GM23338 (cell line): ENCODE data around the gene CPNE8. TPM values are rescaled to one million over a fixed set of nuclear protein-coding genes. Genes with fewer than 3 reads are reported as not detected.

Source experiments
- ATAC-seq: fragments of 200-7000 bp; cut with Tn5 transposase; 3 replicates; pipeline ENCODE4 v1.9.1; 2020
- DNase-seq: peaks from one replicate; pipeline ENCODE4 v3.0.0-alpha.2; 2015; ENCODE audit warnings: low spot score
- H2AFZ ChIP-seq: fragments of 200-600 bp; sonication (generic); 2 replicates; pipeline ENCODE4 v1.8.0; 2016; ENCODE audit warnings: antibody characterized with exemption, mild to moderate bottlenecking, moderate library complexity
- H3F3A ChIP-seq: fragments of 200-600 bp; sonication (generic); replicated peaks from 2 replicates; pipeline ENCODE4 v1.8.0; 2017; ENCODE audit warnings: antibody characterized with exemption, mixed run types, low read depth
- H3K27ac ChIP-seq: fragments of 200-600 bp; sonication (generic); 2 replicates; pipeline ENCODE4 v1.6.1; 2016; ENCODE audit warnings: low read depth
- H3K27me3 ChIP-seq: fragments of 200-600 bp; sonication (generic); 2 replicates; pipeline ENCODE4 v1.8.0; 2016; ENCODE audit warnings: mild to moderate bottlenecking, mixed run types, moderate library complexity; ENCODE audit not compliant: insufficient read depth
- H3K36me3 ChIP-seq: fragments of 200-600 bp; sonication (generic); 2 replicates; pipeline ENCODE4 v1.8.0; 2016; ENCODE audit warnings: mild to moderate bottlenecking; ENCODE audit not compliant: insufficient read depth
- H3K4me1 ChIP-seq: fragments of 200-600 bp; sonication (generic); 2 replicates; pipeline ENCODE4 v1.8.0; 2016; ENCODE audit warnings: mild to moderate bottlenecking, moderate library complexity; ENCODE audit not compliant: insufficient read depth
- H3K4me2 ChIP-seq: fragments of 200-600 bp; sonication (generic); 2 replicates; pipeline ENCODE4 v1.7.1; 2017; ENCODE audit warnings: mixed run types
- H3K4me3 ChIP-seq: fragments of 200-600 bp; sonication (generic); 2 replicates; pipeline ENCODE4 v1.6.1; 2016; ENCODE audit warnings: mixed run types
- H3K79me2 ChIP-seq: fragments of 200-600 bp; sonication (generic); replicated peaks from 2 replicates; pipeline ENCODE4 v1.8.0; 2017; ENCODE audit warnings: mild to moderate bottlenecking; ENCODE audit not compliant: insufficient read depth
- H3K9me2 ChIP-seq: fragments of 200-600 bp; sonication (generic); 2 replicates; pipeline ENCODE4 v1.8.0; 2017; ENCODE audit not compliant: insufficient read depth
- H4K20me1 ChIP-seq: fragments of 200-600 bp; sonication (generic); replicated peaks from 2 replicates; pipeline ENCODE4 v1.8.0; 2017; ENCODE audit warnings: mild to moderate bottlenecking; ENCODE audit not compliant: insufficient read depth
- H3K27ac Mint-ChIP-seq: 2 replicates; pipeline ENCODE4 v1.8.0; 2020; ENCODE audit warnings: inconsistent platforms, mild to moderate bottlenecking, moderate library complexity, mixed read lengths
- H3K27me3 Mint-ChIP-seq: 3 replicates; pipeline ENCODE4 v1.8.0; 2022; ENCODE audit warnings: low read depth, mild to moderate bottlenecking, moderate library complexity, mixed read lengths, inconsistent platforms; ENCODE audit not compliant: insufficient read depth, poor library complexity
- H3K36me3 Mint-ChIP-seq: 3 replicates; pipeline ENCODE4 v1.8.0; 2021; ENCODE audit warnings: low read depth, mild to moderate bottlenecking, inconsistent platforms, moderate library complexity, mixed read lengths
- H3K4me1 Mint-ChIP-seq: 3 replicates; pipeline ENCODE4 v1.8.0; 2020; ENCODE audit warnings: mild to moderate bottlenecking, inconsistent platforms, mixed read lengths
- H3K4me3 Mint-ChIP-seq: 3 replicates; pipeline ENCODE4 v1.8.0; 2021; ENCODE audit warnings: moderate library complexity, mild to moderate bottlenecking, inconsistent platforms, mixed read lengths
- H3K9me3 Mint-ChIP-seq: 3 replicates; pipeline ENCODE4 v1.8.0; 2020; ENCODE audit warnings: moderate library complexity, mild to moderate bottlenecking, inconsistent platforms, mixed read lengths
- CREB1 ChIP-seq: fragments of 250-450 bp; sonication (Bioruptor Pico); IDR thresholded peaks from 2 replicates; pipeline ENCODE4 v1.5.0; 2020; ENCODE audit warnings: low read depth, mild to moderate bottlenecking, moderate library complexity
- EZH2 ChIP-seq: fragments of 200-600 bp; sonication (generic); IDR thresholded peaks from one replicate; pipeline ENCODE4 v1.8.0; 2017; ENCODE audit warnings: antibody characterized with exemption, mild to moderate bottlenecking, low read depth; ENCODE audit not compliant: unreplicated experiment
- EZH2phosphoT487 ChIP-seq: fragments of 200-600 bp; sonication (generic); IDR thresholded peaks from one replicate; pipeline ENCODE4 v1.8.1; 2018; ENCODE audit warnings: antibody characterized with exemption; ENCODE audit not compliant: unreplicated experiment
- JUNB ChIP-seq: IDR thresholded peaks from one replicate; pipeline ENCODE4 v1.6.1; 2016; ENCODE audit warnings: antibody characterized with exemption; ENCODE audit not compliant: unreplicated experiment
- NANOG ChIP-seq: IDR thresholded peaks from 2 replicates; pipeline ENCODE4 v1.6.1; 2016; ENCODE audit warnings: antibody characterized with exemption, borderline replicate concordance
- POLR2AphosphoS5 ChIP-seq: IDR thresholded peaks from 2 replicates; pipeline ENCODE4 v1.6.1; 2016; ENCODE audit warnings: antibody characterized with exemption, low read depth
- STAT1 ChIP-seq: IDR thresholded peaks from one replicate; pipeline ENCODE4 v1.6.1; 2016; ENCODE audit warnings: antibody characterized with exemption; ENCODE audit not compliant: unreplicated experiment
- ZNF114 ChIP-seq: fragments of 250-450 bp; sonication (Bioruptor Pico); IDR thresholded peaks from 2 replicates; pipeline ENCODE4 v1.5.0; 2020; ENCODE audit warnings: mild to moderate bottlenecking, moderate library complexity
- ZNF331 ChIP-seq: fragments of 250-450 bp; sonication (Bioruptor Pico); IDR thresholded peaks from 2 replicates; pipeline ENCODE4 v1.5.0; 2020; ENCODE audit warnings: low read depth, mild to moderate bottlenecking, moderate library complexity
- polyA plus RNA-seq: library from polyadenylated mRNA; unstranded; fragments of >200 nt; fragmentation: Nextera tagmentation; extraction: Ambion mirVana; gene quantifications from 2 replicates; pipeline ENCODE4 v1.2.1, GENCODE V29; 2016
- total RNA-seq: library from RNA; depleted of rRNA; stranded (reverse); fragments of >200 nt; shearing (Covaris generic); gene quantifications from 2 replicates; pipeline ENCODE4 v1.2.3, GENCODE V29; 2014
- TF ChIP-seq, protein P1 (sequence below): IDR thresholded peaks from 2 replicates; pipeline ENCODE4 v1.6.1; 2016; ENCODE audit warnings: antibody characterized with exemption
- TF ChIP-seq, protein P2 (sequence below), 2 experiments: fragments of 200-600 bp in 1 of 2; sonication (generic) in 1 of 2; conservative IDR thresholded peaks; 2 replicates each; pipeline versions ENCODE4 v1.5.1 to v1.6.1; 2016 to 2017; ENCODE audit warnings: antibody characterized with exemption in 2 of 2, low read depth in 2 of 2, mild to moderate bottlenecking in 2 of 2, moderate library complexity in 1 of 2
- TF ChIP-seq, protein P3 (sequence below): fragments of 250-450 bp; sonication (Bioruptor Pico); IDR thresholded peaks from 2 replicates; pipeline ENCODE4 v1.5.0; 2020; ENCODE audit warnings: mild to moderate bottlenecking, moderate library complexity

Gene CPNE8
- total and polyA plus RNA-seq, 2 experiments from 2014 or later = 8.7 to 10.1 TPM

DNA sequence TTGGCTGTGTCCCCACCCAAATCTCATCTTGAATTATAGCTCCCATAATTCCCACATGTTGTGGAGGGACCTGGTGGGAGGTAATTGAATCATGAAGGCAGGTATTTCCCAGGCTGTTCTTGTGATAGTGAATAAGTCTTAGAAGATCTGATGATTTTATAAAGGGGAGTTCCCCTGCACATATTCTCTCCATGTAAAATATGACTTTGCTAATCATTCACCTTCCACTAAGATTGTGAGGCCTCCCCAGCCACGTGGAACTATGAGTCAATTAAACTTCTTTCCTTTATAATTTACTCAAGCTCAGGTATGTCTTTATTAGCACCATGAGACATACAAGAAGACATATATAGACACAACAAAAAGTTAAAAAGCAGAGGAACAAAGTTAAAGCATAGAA, 120.0 kb downstream of the CPNE8 start (continued):
- TF ChIP-seq CREB1 (CRISPR knock-in tag) (no peak), JUNB (no peak), ZNF331 (no peak), NANOG (no peak), ZNF114 (no peak)
- TF ChIP-seq, protein P1, sequence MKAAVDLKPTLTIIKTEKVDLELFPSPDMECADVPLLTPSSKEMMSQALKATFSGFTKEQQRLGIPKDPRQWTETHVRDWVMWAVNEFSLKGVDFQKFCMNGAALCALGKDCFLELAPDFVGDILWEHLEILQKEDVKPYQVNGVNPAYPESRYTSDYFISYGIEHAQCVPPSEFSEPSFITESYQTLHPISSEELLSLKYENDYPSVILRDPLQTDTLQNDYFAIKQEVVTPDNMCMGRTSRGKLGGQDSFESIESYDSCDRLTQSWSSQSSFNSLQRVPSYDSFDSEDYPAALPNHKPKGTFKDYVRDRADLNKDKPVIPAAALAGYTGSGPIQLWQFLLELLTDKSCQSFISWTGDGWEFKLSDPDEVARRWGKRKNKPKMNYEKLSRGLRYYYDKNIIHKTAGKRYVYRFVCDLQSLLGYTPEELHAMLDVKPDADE = no peak

DNA sequence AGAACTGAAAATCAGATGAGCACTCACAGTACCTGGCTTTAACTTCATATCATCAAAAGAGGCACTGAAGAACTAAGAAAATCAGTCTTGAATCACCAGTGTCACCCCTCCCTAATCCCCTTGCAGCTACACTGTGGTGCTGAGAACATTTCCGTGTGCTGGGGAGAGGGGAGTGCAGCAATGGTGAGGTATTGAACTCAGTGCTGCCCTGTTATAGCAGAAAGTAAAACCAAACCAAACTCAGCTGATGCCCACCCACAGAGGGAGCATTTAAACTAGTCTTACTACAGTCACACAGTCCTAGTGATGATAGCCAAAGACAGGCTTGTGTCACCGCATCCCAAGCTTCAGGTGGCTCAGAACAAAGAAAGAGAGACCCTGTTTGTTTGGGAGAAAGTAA, 122.1 kb downstream of the CPNE8 start:
- Mint-ChIP-seq H3K27ac (no peak overlapping the region), H3K36me3 (peaks cover 15% of the 10 kb centered on the region; the same call in 2 of the 3 replicates), H3K4me1 (0 out of 3 replicates have a peak, but pooled peaks cover 7% of the 10 kb centered on the region), H3K4me3 (no peak overlapping the region), H3K27me3 (no peaks in the 10 kb centered on the region), H3K9me3 (peaks cover 18% of the 10 kb centered on the region)
- H3K9me2 ChIP-seq = no peaks in the 10 kb centered on the region
- no peaks in the 10 kb centered on the region for H3K27me3 ChIP-seq
- H3K4me2 ChIP-seq = no peak overlapping the region
- DNase-seq (no peak), ATAC-seq (no peak)
- H2AFZ ChIP-seq = no peak overlapping the region
- H3K4me3 ChIP-seq = no peak overlapping the region
- H3K4me1 ChIP-seq = no peaks in the 10 kb centered on the region
- no peaks in the 10 kb centered on the region for H3K36me3 ChIP-seq
- no peaks in the 10 kb centered on the region for H3F3A ChIP-seq
- H3K79me2 ChIP-seq = no peaks in the 10 kb centered on the region
- H4K20me1 ChIP-seq = no peaks in the 10 kb centered on the region
- H3K27ac ChIP-seq = no peak overlapping the region
- TF ChIP-seq CREB1 (CRISPR knock-in tag) (no peak), POLR2AphosphoS5 (no peak), EZH2phosphoT487 (no peak), JUNB (no peak), EZH2 (no peak), ZNF114 (no peak), ZNF331 (no peak), STAT1 (no peak), NANOG (no peak)
- TF ChIP-seq, protein P2, sequence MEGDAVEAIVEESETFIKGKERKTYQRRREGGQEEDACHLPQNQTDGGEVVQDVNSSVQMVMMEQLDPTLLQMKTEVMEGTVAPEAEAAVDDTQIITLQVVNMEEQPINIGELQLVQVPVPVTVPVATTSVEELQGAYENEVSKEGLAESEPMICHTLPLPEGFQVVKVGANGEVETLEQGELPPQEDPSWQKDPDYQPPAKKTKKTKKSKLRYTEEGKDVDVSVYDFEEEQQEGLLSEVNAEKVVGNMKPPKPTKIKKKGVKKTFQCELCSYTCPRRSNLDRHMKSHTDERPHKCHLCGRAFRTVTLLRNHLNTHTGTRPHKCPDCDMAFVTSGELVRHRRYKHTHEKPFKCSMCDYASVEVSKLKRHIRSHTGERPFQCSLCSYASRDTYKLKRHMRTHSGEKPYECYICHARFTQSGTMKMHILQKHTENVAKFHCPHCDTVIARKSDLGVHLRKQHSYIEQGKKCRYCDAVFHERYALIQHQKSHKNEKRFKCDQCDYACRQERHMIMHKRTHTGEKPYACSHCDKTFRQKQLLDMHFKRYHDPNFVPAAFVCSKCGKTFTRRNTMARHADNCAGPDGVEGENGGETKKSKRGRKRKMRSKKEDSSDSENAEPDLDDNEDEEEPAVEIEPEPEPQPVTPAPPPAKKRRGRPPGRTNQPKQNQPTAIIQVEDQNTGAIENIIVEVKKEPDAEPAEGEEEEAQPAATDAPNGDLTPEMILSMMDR (conservative IDR thresholded peaks at IDR 0.05; ENCODE audit: low read depth in 2 of 2) = no peak
- TF ChIP-seq, protein P3, sequence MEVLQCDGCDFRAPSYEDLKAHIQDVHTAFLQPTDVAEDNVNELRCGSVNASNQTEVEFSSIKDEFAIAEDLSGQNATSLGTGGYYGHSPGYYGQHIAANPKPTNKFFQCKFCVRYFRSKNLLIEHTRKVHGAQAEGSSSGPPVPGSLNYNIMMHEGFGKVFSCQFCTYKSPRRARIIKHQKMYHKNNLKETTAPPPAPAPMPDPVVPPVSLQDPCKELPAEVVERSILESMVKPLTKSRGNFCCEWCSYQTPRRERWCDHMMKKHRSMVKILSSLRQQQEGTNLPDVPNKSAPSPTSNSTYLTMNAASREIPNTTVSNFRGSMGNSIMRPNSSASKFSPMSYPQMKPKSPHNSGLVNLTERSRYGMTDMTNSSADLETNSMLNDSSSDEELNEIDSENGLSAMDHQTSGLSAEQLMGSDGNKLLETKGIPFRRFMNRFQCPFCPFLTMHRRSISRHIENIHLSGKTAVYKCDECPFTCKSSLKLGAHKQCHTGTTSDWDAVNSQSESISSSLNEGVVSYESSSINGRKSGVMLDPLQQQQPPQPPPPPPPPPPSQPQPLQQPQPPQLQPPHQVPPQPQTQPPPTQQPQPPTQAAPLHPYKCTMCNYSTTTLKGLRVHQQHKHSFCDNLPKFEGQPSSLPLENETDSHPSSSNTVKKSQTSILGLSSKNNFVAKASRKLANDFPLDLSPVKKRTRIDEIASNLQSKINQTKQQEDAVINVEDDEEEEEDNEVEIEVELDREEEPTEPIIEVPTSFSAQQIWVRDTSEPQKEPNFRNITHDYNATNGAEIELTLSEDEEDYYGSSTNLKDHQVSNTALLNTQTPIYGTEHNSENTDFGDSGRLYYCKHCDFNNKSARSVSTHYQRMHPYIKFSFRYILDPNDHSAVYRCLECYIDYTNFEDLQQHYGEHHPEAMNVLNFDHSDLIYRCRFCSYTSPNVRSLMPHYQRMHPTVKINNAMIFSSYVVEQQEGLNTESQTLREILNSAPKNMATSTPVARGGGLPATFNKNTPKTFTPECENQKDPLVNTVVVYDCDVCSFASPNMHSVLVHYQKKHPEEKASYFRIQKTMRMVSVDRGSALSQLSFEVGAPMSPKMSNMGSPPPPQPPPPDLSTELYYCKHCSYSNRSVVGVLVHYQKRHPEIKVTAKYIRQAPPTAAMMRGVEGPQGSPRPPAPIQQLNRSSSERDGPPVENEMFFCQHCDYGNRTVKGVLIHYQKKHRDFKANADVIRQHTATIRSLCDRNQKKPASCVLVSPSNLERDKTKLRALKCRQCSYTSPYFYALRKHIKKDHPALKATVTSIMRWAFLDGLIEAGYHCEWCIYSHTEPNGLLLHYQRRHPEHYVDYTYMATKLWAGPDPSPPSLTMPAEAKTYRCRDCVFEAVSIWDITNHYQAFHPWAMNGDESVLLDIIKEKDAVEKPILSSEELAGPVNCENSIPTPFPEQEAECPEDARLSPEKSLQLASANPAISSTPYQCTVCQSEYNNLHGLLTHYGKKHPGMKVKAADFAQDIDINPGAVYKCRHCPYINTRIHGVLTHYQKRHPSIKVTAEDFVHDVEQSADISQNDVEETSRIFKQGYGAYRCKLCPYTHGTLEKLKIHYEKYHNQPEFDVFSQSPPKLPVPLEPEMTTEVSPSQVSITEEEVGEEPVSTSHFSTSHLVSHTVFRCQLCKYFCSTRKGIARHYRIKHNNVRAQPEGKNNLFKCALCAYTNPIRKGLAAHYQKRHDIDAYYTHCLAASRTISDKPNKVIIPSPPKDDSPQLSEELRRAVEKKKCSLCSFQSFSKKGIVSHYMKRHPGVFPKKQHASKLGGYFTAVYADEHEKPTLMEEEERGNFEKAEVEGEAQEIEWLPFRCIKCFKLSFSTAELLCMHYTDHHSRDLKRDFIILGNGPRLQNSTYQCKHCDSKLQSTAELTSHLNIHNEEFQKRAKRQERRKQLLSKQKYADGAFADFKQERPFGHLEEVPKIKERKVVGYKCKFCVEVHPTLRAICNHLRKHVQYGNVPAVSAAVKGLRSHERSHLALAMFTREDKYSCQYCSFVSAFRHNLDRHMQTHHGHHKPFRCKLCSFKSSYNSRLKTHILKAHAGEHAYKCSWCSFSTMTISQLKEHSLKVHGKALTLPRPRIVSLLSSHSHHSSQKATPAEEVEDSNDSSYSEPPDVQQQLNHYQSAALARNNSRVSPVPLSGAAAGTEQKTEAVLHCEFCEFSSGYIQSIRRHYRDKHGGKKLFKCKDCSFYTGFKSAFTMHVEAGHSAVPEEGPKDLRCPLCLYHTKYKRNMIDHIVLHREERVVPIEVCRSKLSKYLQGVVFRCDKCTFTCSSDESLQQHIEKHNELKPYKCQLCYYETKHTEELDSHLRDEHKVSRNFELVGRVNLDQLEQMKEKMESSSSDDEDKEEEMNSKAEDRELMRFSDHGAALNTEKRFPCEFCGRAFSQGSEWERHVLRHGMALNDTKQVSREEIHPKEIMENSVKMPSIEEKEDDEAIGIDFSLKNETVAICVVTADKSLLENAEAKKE = no peak
- TF ChIP-seq, protein P1 = no peak
